HepG2 (cell line): ENCODE measurements around the gene CCDC178.
"Not testable (repeated sequence)": the region's sequence is repeated elsewhere in the genome, so short reads cannot be mapped to it uniquely, and the experiment has no call there.

ENCODE experiments used
- CREM ChIP-seq, 2 experiments: sonication (generic) in 1 of 2; formaldehyde crosslinking in 1 of 2; IDR thresholded peaks; 2 replicates each; pipeline versions ENCODE4 v1.4.0 to v1.6.1; 2016 to 2020; ENCODE audit warnings: antibody characterized with exemption in 1 of 2, mild to moderate bottlenecking in 1 of 2, missing genetic modification reagents in 1 of 2
- DNMT3B ChIP-seq: conservative IDR thresholded peaks from 2 replicates; pipeline ENCODE4 v1.6.1; 2016; ENCODE audit warnings: missing biosample characterization, control low read depth
- POLR2A ChIP-seq, 2 experiments: IDR thresholded peaks; 2 replicates each; pipeline ENCODE4 v1.6.1; 2011; ENCODE audit warnings: low read depth in 2 of 2, low read length in 2 of 2, mild to moderate bottlenecking in 1 of 2, moderate library complexity in 1 of 2; ENCODE audit not compliant: insufficient read depth in 1 of 2

GRCh38 chr18:33339733-33340132 lies 100.8 kb downstream of the CCDC178 start:
- TF ChIP-seq CREM (IDR thresholded peaks at IDR 0.05); CREM (CRISPR knock-in tag; IDR thresholded peaks at IDR 0.05); DNMT3B (CRISPR knock-in tag); POLR2A (IDR thresholded peaks at IDR 0.05; ENCODE audit: insufficient read depth in 1 of 2, low read depth in 2 of 2, low read length in 2 of 2): not testable (repeated sequence)
